ENCODE results near the gene PPP1R15A.

GRCh38 chr19:48862827-48863226 lies 9.4 kb upstream of the PPP1R15A start:
- no peak for TF ChIP-seq CTCF (conservative IDR thresholded peaks at IDR 0.05 in 1 of 2, IDR thresholded peaks at IDR 0.05 in 1 of 2; ENCODE audit: low read depth in 1 of 2, low read length in 2 of 2)
- TF ChIP-seq EZH2 (IDR thresholded peaks at IDR 0.05; ENCODE audit: low read length, missing control alignments) = no peak

Measured in fibroblast of lung (primary cell).